ENCODE measurements around the gene NFIA. TPM values are rescaled to one million over a fixed set of nuclear protein-coding genes. Genes with fewer than 3 reads are reported as not detected.

NFIA gene
- total and polyA plus RNA-seq, 8 donors, result 9.6 to 108 (median 37.2) TPM

- no peak overlapping the region for H3K4me3 ChIP-seq
- TF ChIP-seq POLR2AphosphoS5 (IDR thresholded peaks at IDR 0.05), result no peak
- TF ChIP-seq POLR2A (IDR thresholded peaks at IDR 0.05), result no peak
- TF ChIP-seq EP300 (IDR thresholded peaks at IDR 0.05), result no peak
- no peak for TF ChIP-seq CTCF (IDR thresholded peaks at IDR 0.05)
- intact Hi-C loops (cut with DNase I; ENCODE audit: low total_unique reads), result loop anchor here (10.0 kb wide), 1 partner anchor 469 kb away; no protein-coding TSS in a partner anchor
- peak in 1 of 2 donors; percentile 56 for DNase-seq
- no peaks in the 10 kb centered on the region for H3K9me3 ChIP-seq
- peak overlapping the region in 4 of 5 donors; percentile 12 to 56 (median 31) for H3K27ac ChIP-seq
- H3K36me3 ChIP-seq, result no peaks in the 10 kb centered on the region
- peaks cover 13 to 68% (median 47%) of the 10 kb centered on the region in 4 donors for H3K4me1 ChIP-seq
- no peaks in the 10 kb centered on the region for H3K27me3 ChIP-seq
- WGBS, 5 donors, result 18 to 38% (median 29%) methylated on average over 5 of the region's 5 CpGs
These were observed 361.9 kb downstream of the NFIA start for GRCh38 chr1:61444288-61444687.

GRCh38 chr1:61445269-61445825, 363.0 kb downstream of the NFIA start:
- H3K36me3 ChIP-seq, result no peaks in the 10 kb centered on the region
- H3K27me3 ChIP-seq, result no peaks in the 10 kb centered on the region
- H3K9me3 ChIP-seq, result no peaks in the 10 kb centered on the region
- peaks cover 23 to 73% (median 55%) of the 10 kb centered on the region in 4 donors for H3K4me1 ChIP-seq
- no peak overlapping the region for H3K4me3 ChIP-seq
- 56 to 70% (median 63%) methylated on average over 8 of the region's 8 CpGs for WGBS, 5 donors
- DNase-seq, result no peak
- TF ChIP-seq POLR2AphosphoS5 (IDR thresholded peaks at IDR 0.05) (no peak), CTCF (IDR thresholded peaks at IDR 0.05) (no peak), EP300 (IDR thresholded peaks at IDR 0.05) (no peak), POLR2A (IDR thresholded peaks at IDR 0.05) (no peak)
- H3K27ac ChIP-seq, result peak overlapping the region in 3 of 5 donors; percentile 8 to 56 (median 42)
- intact Hi-C loops (cut with DNase I; ENCODE audit: low total_unique reads), result loop anchor here (10.0 kb wide), 1 partner anchor 471 kb away; no protein-coding TSS in a partner anchor

- DNase-seq, result peak in 1 of 2 donors; percentile 39
- no peaks in the 10 kb centered on the region for H3K36me3 ChIP-seq
- TF ChIP-seq EP300 (IDR thresholded peaks at IDR 0.05) (no peak), POLR2AphosphoS5 (IDR thresholded peaks at IDR 0.05) (no peak), CTCF (IDR thresholded peaks at IDR 0.05) (no peak), POLR2A (IDR thresholded peaks at IDR 0.05) (no peak)
- 88 to 92% (median 89%) methylated on average over 7 of the region's 7 CpGs for WGBS, 5 donors
- H3K27me3 ChIP-seq, result no peaks in the 10 kb centered on the region
- H3K9me3 ChIP-seq, result no peaks in the 10 kb centered on the region
- H3K4me1 ChIP-seq, result peaks cover 33 to 82% (median 64%) of the 10 kb centered on the region in 4 donors
- H3K4me3 ChIP-seq, result no peak overlapping the region
- intact Hi-C loops (cut with DNase I; ENCODE audit: low total_unique reads), result loop anchor here (10.0 kb wide), 1 partner anchor 472 kb away; no protein-coding TSS in a partner anchor
- H3K27ac ChIP-seq, result peak overlapping the region in 2 of 5 donors; percentile 8 to 49
These were observed 364.2 kb downstream of the NFIA start for GRCh38 chr1:61446531-61446991.

GRCh38 chr1:61447106-61447967, 365.0 kb downstream of the NFIA start:
- intact Hi-C loops (cut with DNase I; ENCODE audit: low total_unique reads), result loop anchor here (10.0 kb wide), 1 partner anchor 473 kb away; no protein-coding TSS in a partner anchor
- H3K9me3 ChIP-seq, result no peaks in the 10 kb centered on the region
- H3K36me3 ChIP-seq, result no peaks in the 10 kb centered on the region
- H3K4me1 ChIP-seq, result peaks cover 38 to 90% (median 66%) of the 10 kb centered on the region in 4 donors
- TF ChIP-seq CTCF (IDR thresholded peaks at IDR 0.05) (no peak), POLR2AphosphoS5 (IDR thresholded peaks at IDR 0.05) (no peak), EP300 (IDR thresholded peaks at IDR 0.05) (no peak), POLR2A (IDR thresholded peaks at IDR 0.05) (no peak)
- 92 to 96% (median 94%) methylated on average over 19 of the region's 19 CpGs for WGBS, 5 donors
- no peak for DNase-seq
- peak overlapping the region in 3 of 5 donors; percentile 49 to 81 (median 74) for H3K27ac ChIP-seq
- no peak overlapping the region for H3K4me3 ChIP-seq
- no peaks in the 10 kb centered on the region for H3K27me3 ChIP-seq
